Fibroblast of lung (primary cell): Measurements from ENCODE around the gene EBPL. TPM values are rescaled to one million over a fixed set of nuclear protein-coding genes. Genes with fewer than 3 reads are reported as not detected.

Experiments
- DNase-seq, 2 donors: peaks; one replicate each; pipeline versions ENCODE4 v3.0.0 to v3.0.0-alpha.2; 2010; ENCODE audit warnings: low read depth in 2 of 2
- H2AFZ ChIP-seq: 2 replicates; pipeline ENCODE4 v1.5.1; 2012; ENCODE audit warnings: low read length, control low read depth, inconsistent platforms
- H3K27ac ChIP-seq: 2 replicates; pipeline ENCODE4 v1.5.1; 2011; ENCODE audit warnings: low read length, control low read depth; ENCODE audit not compliant: insufficient read depth
- H3K27me3 ChIP-seq: 2 replicates; pipeline ENCODE4 v1.5.1; 2011; ENCODE audit warnings: mild to moderate bottlenecking, low read length; ENCODE audit not compliant: control insufficient read depth, insufficient read depth
- H3K36me3 ChIP-seq: 2 replicates; pipeline ENCODE4 v1.5.1; 2011; ENCODE audit warnings: low read length; ENCODE audit not compliant: control insufficient read depth, insufficient read depth
- H3K4me1 ChIP-seq: 2 replicates; pipeline ENCODE4 v1.5.1; 2011; ENCODE audit warnings: low read length; ENCODE audit not compliant: control insufficient read depth, insufficient read depth; ENCODE audit errors: extremely low read depth
- H3K4me2 ChIP-seq: 2 replicates; pipeline ENCODE4 v1.5.1; 2011; ENCODE audit warnings: low read length, control low read depth; ENCODE audit not compliant: insufficient read depth; ENCODE audit errors: extremely low read depth
- H3K4me3 ChIP-seq, 4 experiments: fragments of 200-600 bp in 1 of 4; sonication (generic) in 1 of 4; replicated peaks in 1 of 4; 2 replicates each; pipeline ENCODE4 v1.5.1; 2011 to 2016; ENCODE audit warnings: low read length in 4 of 4, low read depth in 3 of 4, mild to moderate bottlenecking in 3 of 4, control low read depth in 2 of 4, inconsistent platforms in 1 of 4, mixed read lengths in 1 of 4; ENCODE audit not compliant: insufficient read depth in 1 of 4; ENCODE audit errors: control extremely low read depth in 1 of 4
- H3K79me2 ChIP-seq: 2 replicates; pipeline ENCODE4 v1.5.1; 2012; ENCODE audit warnings: mild to moderate bottlenecking, low read length, inconsistent platforms; ENCODE audit not compliant: control insufficient read depth, insufficient read depth
- H3K9ac ChIP-seq: 2 replicates; pipeline ENCODE4 v1.5.1; 2011; ENCODE audit warnings: mild to moderate bottlenecking, low read length, control low read depth; ENCODE audit not compliant: insufficient read depth
- H3K9me3 ChIP-seq: 2 replicates; pipeline ENCODE4 v1.5.1; 2012; ENCODE audit warnings: low read depth, low read length; ENCODE audit not compliant: control insufficient read depth, insufficient read depth
- H4K20me1 ChIP-seq: 2 replicates; pipeline ENCODE4 v1.5.1; 2011; ENCODE audit warnings: low read length; ENCODE audit not compliant: control insufficient read depth, insufficient read depth; ENCODE audit errors: extremely low read depth
- CTCF ChIP-seq, 2 donors: IDR thresholded peaks in 1 of 2; conservative IDR thresholded peaks in 1 of 2; 1 replicate in 1 of 2; 2 replicates in 1 of 2; pipeline ENCODE4 v1.5.1; 2011 to 2012; ENCODE audit warnings: low read length in 2 of 2, control low read depth in 1 of 2, inconsistent platforms in 1 of 2, low read depth in 1 of 2, mild to moderate bottlenecking in 1 of 2
- EZH2 ChIP-seq: IDR thresholded peaks from 2 replicates; pipeline ENCODE4 v1.5.1; 2012; ENCODE audit warnings: low read length, control low read depth, mild to moderate bottlenecking; ENCODE audit errors: missing control alignments
- polyA plus RNA-seq, 2 donors: library from polyadenylated mRNA; depleted of rRNA in 1 of 2; stranded (reverse) in 1 of 2; unstranded in 1 of 2; fragments of >200 nt; gene quantifications; 2 replicates each; pipeline ENCODE4 v1.2.1, GENCODE V29; 2011 to 2012; ENCODE audit warnings: missing spikeins in 1 of 2
- total RNA-seq: library from RNA; depleted of rRNA; stranded (reverse); fragments of >200 nt; gene quantifications from 2 replicates; pipeline ENCODE4 v1.2.1, GENCODE V29; 2014

The EBPL gene
- total and polyA plus RNA-seq, 2 donors (not counting 1 experiment from before 2014, with no cell fraction given) = 69.4 to 90.3 TPM

DNA sequence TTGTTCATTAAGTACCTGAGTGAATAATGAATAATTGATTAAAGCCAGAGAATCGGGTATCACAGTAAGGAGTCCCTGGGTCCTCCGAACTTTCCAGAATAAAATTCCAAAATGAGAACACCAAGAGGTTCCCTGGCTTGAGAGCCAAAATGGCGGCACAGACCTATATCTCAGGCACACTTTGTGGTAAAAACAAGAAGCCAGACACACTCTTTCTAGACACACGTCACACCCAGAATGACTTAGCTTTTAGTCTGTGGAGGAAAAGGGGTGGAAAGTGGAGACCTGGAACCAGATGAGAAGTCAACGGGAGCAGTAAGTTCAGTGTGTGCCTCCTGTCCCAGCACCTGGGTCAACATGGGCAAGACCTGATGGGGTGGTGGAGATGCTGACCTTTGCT is 54.6 kb downstream of the EBPL start:
- no peak overlapping the region for H3K4me3 ChIP-seq
- H2AFZ ChIP-seq = no peak overlapping the region
- H3K4me1 ChIP-seq = no peaks in the 10 kb centered on the region
- H3K27ac ChIP-seq = no peak overlapping the region
- H3K36me3 ChIP-seq = no peaks in the 10 kb centered on the region
- TF ChIP-seq CTCF (conservative IDR thresholded peaks at IDR 0.05 in 1 of 2, IDR thresholded peaks at IDR 0.05 in 1 of 2; ENCODE audit: low read depth in 1 of 2, low read length in 2 of 2) (no peak), EZH2 (no peak)
- H3K9ac ChIP-seq = no peak overlapping the region
- H4K20me1 ChIP-seq = no peaks in the 10 kb centered on the region
- no peak for DNase-seq
- H3K4me2 ChIP-seq = no peak overlapping the region
- H3K79me2 ChIP-seq = no peaks in the 10 kb centered on the region
- no peaks in the 10 kb centered on the region for H3K9me3 ChIP-seq
- H3K27me3 ChIP-seq = no peaks in the 10 kb centered on the region

DNA sequence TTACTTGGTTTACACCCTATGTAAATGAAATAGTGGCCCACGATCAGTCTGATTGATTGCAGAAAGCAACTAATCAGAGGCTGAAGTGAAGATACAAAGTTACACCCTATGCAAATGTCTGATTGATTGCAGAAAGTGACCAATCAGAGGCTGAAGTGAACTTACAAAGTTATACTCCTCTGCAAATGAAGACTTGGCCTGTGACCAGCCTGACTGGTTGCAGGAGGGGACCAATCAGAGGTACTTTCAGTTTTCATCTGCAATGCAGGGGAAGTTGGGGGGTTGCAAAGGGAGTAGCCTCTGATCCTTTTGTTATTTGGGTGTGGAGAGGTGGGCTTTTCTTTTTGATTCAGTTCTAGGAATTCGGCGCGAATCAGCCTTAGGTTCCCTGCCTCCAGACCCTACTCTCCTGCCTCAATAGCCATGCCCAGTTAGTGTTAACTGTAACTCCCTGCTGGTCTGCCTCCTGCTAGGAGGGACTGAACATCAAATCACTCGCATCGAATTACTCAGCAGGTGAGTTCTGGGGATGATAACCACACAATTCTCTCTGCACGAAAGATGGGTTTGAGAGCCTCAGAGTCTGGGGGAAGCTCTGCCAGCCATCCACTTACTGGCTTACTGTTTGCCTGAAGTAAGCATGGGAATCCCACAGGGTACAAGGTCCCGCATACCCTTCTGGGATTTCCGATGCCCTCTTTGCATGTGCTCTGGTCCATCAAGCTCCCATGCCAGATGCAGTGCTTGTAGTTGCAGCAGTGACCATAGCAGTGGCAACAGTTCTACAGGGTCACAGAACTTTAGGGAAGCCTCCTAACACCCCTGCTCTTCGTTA is 55.5 kb downstream of the EBPL start:
- H2AFZ ChIP-seq = peak overlapping the region; percentile 19
- H3K4me2 ChIP-seq = no peak overlapping the region
- H3K27ac ChIP-seq = no peak overlapping the region
- DNase-seq = peak; percentile 51 to 69
- no peak overlapping the region for H3K9ac ChIP-seq
- H3K79me2 ChIP-seq = no peaks in the 10 kb centered on the region
- no peaks in the 10 kb centered on the region for H3K27me3 ChIP-seq
- H3K36me3 ChIP-seq = no peaks in the 10 kb centered on the region
- H3K9me3 ChIP-seq = no peaks in the 10 kb centered on the region
- no peaks in the 10 kb centered on the region for H4K20me1 ChIP-seq
- TF ChIP-seq EZH2 (no peak), CTCF (conservative IDR thresholded peaks at IDR 0.05 in 1 of 2, IDR thresholded peaks at IDR 0.05 in 1 of 2; ENCODE audit: low read depth in 1 of 2, low read length in 2 of 2) (no peak)
- no peaks in the 10 kb centered on the region for H3K4me1 ChIP-seq
- H3K4me3 ChIP-seq = peak overlapping the region in 1 of 4 experiments; percentile 23

DNA sequence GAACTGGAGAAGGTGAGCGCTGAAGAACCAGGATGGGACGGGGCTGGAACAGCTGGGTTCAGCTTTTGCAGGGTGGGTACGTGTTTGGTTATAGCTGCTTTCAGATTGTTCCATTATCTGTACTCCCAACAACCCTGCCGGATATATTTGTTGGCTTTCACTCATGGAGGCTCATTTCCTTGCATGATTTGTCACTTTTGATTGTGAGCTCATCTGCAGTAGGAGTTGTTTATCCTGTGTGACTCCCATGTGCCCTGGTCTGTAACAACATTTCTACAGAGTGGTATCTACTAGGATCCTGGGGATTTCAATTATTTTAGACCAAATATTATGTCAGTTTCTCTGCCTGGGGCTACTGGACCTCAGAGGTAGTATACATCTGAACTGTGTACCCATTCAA is 57.6 kb downstream of the EBPL start:
- H2AFZ ChIP-seq = no peak overlapping the region

More for the DNA sequence above, 57.6 kb downstream of the EBPL start:
- TF ChIP-seq EZH2 = no peak
- no peak for TF ChIP-seq CTCF (conservative IDR thresholded peaks at IDR 0.05 in 1 of 2, IDR thresholded peaks at IDR 0.05 in 1 of 2; ENCODE audit: low read depth in 1 of 2, low read length in 2 of 2)
- Histone ChIP-seq H3K4me3 (no peak overlapping the region), H3K9ac (no peak overlapping the region), H3K4me1 (no peaks in the 10 kb centered on the region), H3K27me3 (no peaks in the 10 kb centered on the region), H3K27ac (no peak overlapping the region), H3K36me3 (no peaks in the 10 kb centered on the region), H3K4me2 (no peak overlapping the region), H4K20me1 (no peaks in the 10 kb centered on the region), H3K79me2 (no peaks in the 10 kb centered on the region), H3K9me3 (no peaks in the 10 kb centered on the region)
- no peak for DNase-seq
